HG02970 (cell line): Measurements from ENCODE around the gene CPNE2.
"Not testable (repeated sequence)": the region's sequence is repeated elsewhere in the genome, so short reads cannot be mapped to it uniquely, and the experiment has no call there.

Source experiments
- ATAC-seq: cut with Tn5 transposase; IDR thresholded peaks from one replicate; pipeline ENCODE4 v1.9.1; 2021; ENCODE audit warnings: mild to moderate bottlenecking, moderate library complexity, moderate number of reproducible peaks; ENCODE audit not compliant: unreplicated experiment, low FRiP score

CPNE2 gene

DNA sequence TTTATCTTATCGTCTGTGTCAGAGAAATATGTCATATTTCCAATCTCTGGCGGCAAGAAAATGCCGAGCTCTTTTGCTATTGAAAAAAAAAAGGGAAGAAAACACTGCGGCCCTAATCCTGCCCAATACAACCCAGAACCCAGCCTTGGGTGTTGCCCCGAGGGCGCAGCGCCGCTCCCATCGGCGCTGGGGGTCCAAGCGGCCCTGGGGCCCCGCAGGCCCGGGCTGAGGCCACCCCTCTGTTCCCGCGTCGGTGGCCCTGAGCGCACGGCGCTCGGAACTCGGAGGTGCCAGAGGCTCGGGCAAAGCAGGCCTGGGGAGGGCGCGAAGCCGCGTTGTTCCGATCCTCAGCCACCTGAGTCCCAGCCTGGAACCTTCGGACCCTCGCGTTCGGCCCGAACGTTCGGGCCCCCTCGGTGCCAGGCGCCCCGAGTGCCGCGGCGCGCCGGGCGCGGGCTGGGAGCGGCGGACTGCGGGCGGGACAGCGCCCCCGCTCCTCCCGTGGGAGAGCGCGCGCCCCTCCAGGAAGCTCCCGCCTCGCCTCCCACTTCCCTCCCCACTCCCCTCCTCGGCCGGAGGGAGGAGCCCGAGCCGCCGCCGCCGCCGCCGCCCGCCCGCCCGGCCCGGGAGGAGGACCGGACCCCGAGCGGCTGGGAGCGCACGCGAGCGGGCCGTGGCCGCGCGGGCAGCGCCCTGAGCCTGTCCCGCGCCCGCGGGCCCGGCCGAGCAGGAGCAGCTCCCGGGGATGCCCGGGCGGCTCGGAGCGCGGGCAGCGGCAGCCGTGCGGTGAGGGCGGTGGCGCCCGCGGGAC lies at the start of gene CPNE2:
Gene CPNE2 (plus strand): TSS at position 609 of the 811 bp plus-strand sequence. CDS start 18,160 bp downstream, outside the sequence.
- ATAC-seq: no peak

- no peak for ATAC-seq
These were observed 49.1 kb upstream of the CPNE2 start for GRCh38 chr16:57043248-57043647.

DNA sequence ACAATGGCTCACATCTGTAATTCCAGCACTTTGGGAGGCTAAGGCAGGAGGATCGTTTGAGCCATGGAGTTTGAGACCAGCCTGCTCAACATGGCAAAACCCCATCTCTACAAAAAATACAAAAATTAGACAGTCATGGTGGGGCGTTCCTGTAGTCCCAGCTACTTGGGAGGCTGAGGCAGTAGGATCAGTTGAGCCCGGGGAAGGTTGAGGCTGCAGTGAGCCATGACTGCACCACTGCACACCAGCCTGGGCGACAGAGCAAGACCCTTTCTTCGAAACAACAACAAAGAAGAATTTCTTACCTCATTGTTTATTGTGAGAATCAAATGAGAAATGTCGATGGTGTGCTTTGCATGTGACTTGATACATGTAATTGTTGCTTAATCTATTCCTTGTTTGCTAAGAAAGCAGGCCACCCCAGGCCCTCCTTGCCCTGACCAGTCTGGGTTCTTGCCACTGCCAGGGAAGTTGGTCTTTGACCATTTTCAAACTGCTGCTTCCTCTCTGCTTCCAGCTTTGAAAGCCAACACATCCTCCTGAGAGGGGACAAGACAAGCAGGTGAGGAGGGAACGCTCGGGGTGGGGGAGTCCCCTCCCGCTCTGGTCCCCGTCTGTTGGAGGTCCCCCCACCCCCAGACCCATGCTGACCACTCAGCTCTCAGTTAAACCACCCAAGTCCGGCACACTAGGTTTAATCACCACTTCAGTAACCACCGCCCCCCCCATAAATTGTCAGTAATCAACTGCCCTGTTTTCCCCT lies 47.3 kb upstream of the CPNE2 start:
- ATAC-seq: no peak

DNA sequence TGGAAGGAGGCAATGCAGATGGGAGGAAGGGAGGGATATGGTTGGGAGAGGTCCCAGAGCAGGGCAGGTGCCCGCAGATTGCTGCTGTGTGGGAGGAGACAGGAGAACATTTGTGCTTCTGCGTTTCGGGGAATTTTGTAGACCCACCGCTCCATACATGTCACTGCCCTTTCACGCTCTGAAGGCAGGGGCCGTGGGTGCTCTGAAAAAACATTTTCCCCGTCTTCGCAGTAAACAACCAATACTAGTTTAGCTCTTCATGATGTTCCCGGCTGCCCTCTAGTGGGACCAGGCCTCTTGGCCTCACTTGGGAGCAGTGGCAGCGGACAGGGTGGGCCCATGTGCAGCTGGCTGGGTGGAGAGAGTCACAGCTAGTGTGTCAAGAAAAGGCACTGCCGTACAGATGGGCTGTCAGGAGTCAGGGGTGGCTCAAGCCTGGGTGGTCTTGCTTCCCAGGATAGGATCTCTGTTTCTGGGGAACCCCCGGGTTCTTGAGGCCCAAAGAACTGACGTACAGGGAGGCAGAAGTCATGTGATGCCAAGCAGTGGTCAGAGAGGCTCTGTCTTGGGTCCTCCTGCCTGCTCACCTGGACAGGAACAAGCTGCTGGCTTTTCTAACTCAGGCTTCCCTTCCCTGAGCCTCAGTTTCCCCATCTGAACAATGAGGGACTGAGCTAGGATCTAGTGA lies 46.5 kb upstream of the CPNE2 start:
- ATAC-seq: no peak

- no peak for ATAC-seq
These were observed 44.3 kb upstream of the CPNE2 start for GRCh38 chr16:57048095-57048494.

DNA sequence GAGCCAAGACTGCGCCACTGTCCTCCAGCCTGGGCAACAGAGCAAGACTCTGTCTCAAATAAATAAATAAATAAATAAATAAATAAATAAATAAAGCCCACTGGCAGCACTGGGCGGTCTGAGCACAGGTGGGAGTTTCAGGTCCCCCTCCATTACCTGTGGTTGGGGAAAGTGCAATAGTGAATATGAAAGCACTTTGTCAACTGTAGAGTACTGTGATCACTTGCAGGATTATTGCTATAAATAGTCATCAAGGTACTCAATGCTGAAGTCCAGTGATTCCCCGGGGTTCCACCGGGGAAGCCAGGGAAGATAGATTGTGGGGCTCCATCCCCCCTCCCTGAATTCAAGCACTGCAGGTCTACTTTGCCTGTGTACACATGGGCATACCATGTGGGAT lies 42.7 kb upstream of the CPNE2 start:
- ATAC-seq: no peak

GRCh38 chr16:57051696-57052228 lies 40.6 kb upstream of the CPNE2 start:
- ATAC-seq: no peak

- no peak for ATAC-seq
These were observed 39.2 kb upstream of the CPNE2 start for GRCh38 chr16:57053206-57053605.

DNA sequence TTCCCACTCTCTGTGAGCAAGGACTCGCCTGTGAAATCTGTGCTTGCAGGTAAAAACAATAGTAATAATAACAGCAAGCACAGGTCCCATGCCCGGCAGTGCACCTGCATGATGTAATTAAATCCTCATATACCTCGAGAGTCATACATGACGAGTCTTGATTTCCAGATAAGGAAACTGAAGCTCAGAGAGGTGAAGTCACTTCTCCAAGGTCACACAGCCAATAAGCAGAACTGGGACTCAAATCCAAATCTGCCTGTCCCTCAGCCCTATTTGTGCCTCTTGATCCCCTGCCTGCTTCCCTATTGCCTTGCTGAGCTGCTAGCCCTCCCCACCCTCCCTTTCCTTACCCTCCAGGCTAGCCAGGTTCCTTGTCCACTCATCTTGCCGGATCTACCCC lies 38.0 kb upstream of the CPNE2 start:
- ATAC-seq: no peak

- no peak for ATAC-seq
These were observed 37.6 kb upstream of the CPNE2 start for GRCh38 chr16:57054771-57055170.

DNA sequence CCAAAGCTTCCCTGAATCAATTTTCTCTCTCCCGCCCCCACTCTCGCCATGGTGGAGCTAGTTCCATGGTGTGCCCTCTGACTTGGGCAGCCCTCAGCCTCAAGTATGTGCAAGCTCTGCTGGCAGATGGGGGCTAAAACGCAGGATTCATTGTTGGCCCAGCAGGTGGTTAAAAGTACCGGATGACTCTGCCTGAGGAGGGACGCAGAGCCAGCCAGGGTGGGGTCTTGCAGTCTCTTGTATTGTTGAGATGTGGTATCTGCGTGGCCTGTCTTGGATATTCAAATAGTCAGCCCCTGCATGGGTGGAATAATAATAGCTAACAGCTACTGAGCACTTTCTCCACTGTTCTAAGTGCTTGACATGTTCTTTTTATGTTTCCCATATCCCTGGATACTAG lies 36.7 kb upstream of the CPNE2 start:
- ATAC-seq: no peak

DNA sequence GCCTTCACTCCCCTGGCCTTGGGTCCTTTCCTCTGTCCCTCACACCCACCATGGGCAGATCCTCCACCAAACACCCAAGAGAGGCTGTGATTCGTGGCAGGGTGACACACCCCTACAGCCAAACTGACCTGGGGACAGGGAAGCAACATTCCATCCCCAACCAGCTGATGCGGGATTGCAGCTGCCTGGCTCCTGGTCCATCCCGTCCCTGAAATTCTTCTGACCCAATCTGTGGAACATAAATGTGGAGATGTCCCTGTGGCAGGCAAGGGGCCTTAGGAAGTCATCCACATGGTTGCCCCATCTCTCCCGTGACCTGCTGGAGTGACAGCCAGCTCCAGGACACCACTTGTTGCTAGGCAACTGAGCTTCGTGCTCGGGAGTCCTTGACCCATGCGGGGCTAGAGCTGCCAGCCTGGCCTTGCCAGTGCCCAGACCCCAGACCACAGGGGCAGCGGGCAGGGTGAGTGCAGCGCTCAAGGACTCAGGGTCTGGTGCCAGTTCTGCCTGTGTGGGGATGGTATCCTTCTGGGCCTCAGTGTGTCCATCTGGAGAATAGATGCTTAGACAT lies 34.0 kb upstream of the CPNE2 start:
- no peak for ATAC-seq

DNA sequence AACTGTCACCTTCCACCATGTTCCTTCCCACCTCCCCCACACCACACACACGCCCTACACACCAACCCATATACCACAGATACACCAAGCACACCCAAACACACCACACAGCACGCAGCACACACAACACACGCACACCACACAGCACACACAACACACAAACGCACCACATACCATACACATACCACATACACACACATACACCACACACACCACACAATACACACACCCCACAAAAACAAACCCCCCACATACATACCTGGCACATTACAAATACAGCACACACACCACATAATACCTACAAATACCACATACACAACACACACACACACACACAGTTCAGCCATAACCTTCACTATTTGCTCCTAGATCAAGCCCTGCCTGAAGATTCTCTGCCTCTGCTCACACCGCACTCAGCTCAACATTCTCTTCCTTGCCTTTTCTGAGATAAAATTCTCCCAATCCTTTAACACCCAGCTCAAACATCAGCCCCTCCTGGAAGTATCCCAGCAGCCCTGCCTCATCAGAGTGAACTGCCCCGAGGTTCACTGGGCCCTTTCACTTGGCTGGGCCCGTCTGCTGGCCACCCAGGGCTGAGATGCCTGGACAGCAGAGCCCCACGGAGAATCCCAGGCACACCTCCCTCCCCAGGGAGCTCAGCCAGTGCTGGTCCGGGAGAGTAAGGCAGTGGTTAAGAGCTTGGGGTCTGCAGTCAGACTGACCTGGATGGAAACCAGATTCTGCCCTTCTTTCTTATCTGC lies 31.9 kb upstream of the CPNE2 start:
- ATAC-seq: no peak

- no peak for ATAC-seq
These were observed 31.1 kb upstream of the CPNE2 start for GRCh38 chr16:57061084-57061905.

- no peak for ATAC-seq
These were observed 30.1 kb upstream of the CPNE2 start for GRCh38 chr16:57062329-57062728.

GRCh38 chr16:57063189-57063588 lies 29.2 kb upstream of the CPNE2 start:
- ATAC-seq: not testable (repeated sequence)

DNA sequence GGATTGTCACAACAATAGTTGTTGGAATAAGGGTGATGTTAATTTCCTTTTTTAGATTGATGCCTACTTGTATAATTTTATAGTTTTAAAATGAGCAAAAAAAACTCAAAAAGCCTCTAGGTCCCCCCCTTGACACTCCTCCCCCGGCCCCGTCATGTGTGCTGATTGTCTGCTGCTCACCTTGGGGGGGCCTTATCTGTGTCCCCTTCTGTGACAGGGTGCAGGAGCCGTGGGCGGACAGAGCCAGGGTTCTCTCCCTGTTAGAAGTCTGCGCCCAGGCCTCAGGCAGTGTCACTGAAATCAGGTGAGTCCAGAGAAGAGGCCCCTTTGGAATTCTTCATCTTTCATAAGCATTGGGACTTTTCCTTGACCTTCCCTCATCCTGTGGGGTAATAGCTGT lies 27.4 kb upstream of the CPNE2 start:
- no peak for ATAC-seq

GRCh38 chr16:57066625-57067024 lies 25.8 kb upstream of the CPNE2 start:
- ATAC-seq: no peak

- ATAC-seq: no peak
These were observed 25.0 kb upstream of the CPNE2 start for GRCh38 chr16:57067347-57067746.
